Stimulated activated CD4-positive, alpha-beta T cell treated with anti-CD3 and anti-CD28 coated beads, Interleukin-2, amount 100 ng/mL, for 4 hours (primary cell): ENCODE results near the gene SPG11.
"Not testable (repeated sequence)": the region's sequence is repeated elsewhere in the genome, so short reads cannot be mapped to it uniquely, and the experiment has no call there.

Experiments used
- DNase-seq: peaks from one replicate; pipeline ENCODE4 v3.0.0-alpha.2; 2020; ENCODE audit warnings: low read depth

Gene SPG11

DNA sequence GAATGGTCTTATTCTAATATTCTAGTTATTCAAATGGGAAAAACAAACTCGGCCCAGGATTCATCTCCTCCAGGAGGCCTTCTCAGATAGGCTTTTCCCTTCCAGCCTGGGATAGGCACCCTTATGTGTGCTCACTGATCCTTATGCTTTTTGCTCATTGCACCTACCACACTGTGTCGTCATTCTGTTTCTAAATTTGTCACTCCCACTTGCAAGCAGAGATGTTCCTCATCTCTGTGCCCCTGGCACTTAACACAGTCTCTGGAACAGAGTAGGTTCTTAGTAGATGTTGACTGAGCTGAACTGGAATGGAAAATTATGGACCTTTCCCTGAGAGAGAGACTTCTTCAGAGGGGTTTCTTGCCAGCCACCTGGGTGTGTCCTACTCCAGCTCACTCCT, 18.7 kb upstream of the SPG11 start:
- DNase-seq = no peak

DNA sequence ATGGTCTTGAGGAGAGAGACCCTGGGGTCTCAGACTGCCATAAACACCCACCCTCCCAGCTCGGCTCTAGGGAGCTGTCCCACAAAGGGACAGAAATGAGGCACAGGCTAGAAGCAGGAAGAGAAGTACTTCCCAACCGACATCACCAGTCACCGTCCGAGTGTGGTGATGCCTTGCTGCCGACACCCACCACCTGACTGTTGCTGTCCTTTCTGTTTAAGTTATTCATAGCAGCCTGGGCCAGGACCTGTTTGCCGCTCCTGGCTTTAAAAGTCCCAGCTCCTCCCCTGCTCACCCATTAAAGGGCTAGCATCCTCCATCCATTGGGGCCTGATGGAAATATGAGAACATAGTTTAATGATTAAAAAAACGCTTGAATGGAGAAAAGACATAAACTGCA, 13.2 kb upstream of the SPG11 start:
- DNase-seq = no peak

DNA sequence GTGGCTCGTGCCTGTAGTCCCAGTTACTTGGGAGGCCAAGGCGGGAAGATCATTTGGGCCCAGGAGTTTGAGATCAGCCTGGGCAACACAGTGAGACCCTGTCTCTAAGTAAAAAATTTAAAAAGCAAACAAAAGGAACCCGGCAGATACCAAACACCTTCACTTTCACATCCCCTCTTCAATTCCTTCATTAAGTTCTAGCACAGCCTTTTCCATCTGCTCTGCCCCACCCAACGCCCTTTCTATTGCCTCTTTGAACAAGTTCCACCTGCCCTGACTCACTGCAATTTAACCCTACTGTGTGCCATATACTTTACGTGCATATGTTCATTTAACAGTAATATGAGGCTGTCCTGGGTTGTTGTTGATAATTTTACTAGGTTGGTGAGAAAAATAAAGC, 12.4 kb upstream of the SPG11 start:
- no peak for DNase-seq

DNA sequence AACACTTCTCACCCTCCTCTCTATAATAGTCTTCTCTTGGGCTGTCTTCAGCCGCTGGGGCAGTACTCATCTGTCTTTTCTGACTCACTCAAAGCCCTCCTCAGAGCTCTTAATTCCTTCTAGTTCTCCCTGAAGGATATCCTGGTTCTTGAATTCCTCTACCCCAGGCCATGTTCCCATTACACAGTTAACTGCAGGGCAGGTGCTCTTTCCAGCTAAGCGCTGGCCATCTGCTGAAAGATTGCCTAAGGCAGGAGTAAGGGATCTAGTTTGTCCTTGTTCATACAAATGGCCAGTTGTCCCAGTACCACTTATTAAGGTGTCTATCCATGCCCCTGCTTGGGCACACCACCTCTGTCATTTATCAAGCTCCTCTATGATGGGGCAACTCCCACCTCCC, 10.2 kb upstream of the SPG11 start:
- DNase-seq = no peak

DNA sequence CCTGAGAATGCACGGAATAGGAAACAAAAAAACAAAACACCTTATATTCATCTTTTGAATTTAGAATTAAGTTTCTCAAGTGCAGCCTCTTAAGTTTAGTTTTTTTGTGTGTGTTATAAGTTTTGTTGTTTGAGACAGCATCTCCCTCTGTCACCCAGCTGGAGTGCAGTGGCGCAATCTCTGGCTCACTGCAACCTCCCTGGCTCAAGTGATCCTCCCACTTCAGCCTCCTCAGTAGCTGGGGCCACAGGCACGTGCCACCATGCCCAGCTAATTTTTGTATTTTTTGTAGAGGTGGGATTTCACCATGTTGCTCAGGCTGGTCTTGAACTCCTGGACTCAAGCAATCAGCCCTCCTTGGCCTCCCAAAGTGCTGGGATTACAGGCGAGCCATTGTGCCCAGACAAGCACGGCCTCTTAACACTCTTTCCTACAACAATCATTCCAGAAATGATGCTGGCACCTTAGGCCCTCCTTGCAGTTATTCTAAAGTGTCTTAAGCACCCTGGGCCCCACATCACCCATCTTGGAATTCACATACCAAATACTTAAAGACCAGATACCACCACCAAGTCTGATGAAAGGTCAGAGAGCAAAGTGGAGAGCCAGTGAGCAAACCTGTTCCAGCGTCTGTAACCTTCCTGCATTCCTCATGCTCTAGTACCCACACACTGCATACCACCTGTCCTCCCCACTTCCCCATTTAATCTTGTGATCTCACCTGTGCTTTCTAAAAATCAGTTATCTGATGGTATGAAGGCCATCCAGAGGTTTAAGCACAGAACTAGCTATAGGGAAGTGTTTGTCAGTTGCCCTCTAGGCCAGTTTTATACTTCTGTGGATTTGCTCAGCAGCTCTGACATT, 6.9 kb upstream of the SPG11 start:
- DNase-seq = no peak

DNA sequence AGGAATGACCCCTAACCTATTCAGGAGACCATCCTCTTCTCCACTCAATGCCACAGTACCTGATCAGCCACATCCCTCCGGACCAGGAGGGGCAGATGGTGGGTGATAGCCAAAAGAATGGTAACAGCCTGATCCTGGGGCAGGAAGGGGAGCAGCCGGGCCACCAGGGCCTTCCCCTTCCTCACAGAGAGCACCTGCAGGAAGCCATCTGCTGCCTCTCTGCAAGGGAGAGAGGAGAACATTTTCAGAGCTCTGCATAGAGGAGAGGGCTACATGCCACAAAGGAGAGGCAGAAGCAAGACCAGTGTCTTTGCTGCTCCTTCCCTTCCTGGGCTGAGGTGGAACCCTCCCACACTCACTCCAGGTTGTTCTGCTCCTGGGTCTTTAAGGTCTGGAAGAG, 5.5 kb upstream of the SPG11 start:
- no peak for DNase-seq

DNA sequence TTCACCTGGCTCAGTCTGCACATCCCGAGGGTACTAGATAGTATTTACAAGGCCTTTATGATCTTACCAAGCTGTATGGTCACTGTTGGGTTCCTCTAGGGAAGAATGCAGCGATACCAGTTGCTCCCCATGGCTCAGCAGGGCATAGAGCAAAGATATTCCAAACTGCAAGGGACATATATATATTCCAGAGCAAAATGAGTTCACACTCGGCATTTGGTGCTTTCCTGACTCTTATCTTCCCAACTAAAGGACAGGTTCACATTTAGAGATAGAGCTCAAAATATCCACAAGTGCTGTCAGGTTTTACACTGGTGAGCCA, 3.5 kb upstream of the SPG11 start:
- DNase-seq = no peak

DNA sequence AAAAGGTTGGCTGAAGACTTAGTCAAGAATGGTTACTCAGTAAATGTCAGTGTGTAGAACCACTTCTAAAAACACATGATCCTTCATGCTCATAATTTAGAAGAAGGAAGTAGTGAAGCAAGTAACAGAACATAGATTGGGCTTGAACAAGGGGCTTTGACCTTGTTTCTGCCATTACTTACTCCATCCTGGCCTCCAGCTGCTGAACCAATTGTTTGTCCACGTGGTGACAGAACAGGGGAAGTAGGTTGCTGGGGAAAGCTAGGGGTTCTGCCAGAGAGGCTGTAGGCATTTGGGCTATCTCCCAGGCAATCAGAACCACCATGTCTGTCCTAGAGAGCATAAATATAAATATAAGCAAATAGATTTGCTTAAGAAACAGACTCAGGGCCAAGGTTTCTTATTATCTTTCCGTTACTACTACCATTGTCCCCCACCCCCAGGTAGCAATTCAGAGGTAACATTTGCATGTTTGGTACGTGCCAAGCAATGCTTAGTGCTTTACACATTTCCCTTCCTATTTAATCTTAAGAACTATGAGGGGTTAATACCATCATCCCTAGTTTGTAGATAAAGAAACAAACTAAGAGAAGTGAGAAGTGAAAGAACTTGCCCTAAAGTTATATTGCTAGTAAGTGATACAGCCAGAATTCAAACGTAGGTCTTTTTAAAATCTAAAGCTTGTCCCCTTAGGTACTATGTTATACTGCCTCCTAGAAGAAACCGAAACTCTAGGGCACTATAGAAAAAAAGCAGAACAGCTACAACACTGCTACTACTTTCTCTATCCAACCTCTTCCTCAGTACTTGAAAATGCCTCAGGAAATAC, 3.0 kb upstream of the SPG11 start:
- no peak for DNase-seq

DNA sequence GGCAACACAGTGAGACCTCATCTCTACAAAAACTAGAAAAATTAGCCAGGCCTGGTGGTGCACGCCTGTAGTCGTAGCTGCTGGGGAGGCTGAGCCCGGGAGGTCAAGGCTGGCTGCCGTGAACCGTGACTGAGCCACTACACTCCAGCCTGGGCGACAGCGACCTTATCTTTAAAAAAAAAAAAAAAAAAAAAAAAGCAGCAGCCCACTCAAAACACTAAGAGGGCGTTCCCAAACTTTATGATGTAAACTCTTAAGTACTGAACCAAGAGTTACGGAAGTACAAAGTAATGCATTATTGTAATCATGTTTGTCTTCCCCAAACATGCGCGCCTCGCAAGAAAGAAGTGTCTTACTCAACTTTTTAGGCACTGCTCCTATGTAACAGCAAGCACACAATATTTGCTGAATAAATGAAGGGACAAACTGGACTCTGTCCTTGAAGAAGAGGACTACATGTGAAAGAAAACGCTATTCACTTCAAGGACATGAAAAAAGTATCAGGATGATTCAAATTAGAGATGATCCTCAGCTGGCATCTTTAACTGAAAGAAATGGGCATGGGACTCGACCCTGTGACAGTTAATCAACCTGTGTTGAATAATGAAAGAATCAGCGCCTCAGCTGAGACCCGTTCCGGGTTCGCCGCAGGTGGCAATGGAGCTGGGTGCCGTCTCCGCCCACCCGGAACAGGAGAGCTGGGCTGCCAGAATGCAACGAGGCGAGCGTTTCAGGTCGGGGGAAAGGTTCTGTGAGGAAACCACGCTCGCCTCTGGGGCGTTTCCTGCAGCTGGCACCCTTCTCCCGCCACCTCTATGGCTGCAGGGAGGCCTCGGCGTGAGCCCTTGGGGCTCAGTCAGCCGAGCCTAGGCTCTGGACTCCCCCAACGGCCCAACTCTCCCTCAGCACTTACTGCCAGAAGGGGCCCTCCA, 718 bp downstream of the SPG11 start:
- peak; percentile 78 for DNase-seq

DNA sequence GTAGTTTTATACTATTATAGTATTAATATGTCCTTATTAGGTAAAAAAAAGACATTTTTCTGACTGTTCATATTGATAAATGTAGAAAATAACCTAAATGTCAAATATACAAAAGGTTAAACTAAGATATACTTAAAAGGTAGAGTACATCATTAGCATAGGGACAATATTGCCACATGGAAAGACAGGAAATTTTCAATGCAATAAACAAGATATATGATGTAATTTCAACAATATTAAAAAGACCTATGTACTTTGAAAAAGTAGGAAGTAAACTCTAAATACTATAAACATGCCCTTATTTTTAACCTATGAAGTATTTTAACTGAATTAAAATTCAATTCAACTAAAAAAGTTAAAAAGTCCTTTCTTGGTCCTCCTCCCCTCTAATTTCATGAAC, 1.9 kb downstream of the SPG11 start:
- DNase-seq = no peak

DNA sequence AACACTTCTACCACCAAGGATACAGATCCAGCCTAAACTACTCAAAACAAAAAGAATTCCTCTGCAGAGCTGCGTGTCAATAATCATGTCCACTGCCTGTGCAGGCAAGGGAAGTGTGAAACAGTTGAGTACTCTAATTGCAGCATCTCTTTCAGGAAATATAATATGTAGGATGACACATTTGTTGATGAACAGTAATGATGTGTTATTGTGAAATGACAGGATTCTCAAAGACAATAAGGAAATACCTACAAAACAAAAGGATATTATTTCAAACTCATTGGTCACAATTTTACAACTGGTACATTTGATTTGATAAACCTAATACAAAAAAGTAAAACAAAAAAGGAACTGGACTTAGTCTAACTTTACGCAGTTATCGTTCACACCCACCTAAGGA, 4.4 kb downstream of the SPG11 start:
- DNase-seq = no peak

DNA sequence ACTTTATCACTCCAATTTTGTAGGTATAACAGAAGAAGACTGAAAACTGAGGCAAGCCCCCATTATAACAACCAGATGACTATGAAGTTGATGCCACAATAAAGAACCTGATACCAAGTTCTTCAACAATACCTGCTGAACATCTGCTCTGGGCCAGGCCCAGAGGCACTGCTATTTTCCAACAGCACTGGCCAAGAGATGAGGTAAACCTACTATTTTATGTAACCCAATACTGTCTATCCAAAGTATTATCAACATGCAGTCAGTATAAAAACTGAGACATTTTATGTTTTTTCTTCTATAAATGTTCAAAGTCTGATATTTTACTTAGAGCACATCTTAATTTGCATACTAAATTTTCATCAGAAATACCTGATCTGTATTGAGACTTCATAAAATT, 6.1 kb downstream of the SPG11 start:
- DNase-seq = no peak

DNA sequence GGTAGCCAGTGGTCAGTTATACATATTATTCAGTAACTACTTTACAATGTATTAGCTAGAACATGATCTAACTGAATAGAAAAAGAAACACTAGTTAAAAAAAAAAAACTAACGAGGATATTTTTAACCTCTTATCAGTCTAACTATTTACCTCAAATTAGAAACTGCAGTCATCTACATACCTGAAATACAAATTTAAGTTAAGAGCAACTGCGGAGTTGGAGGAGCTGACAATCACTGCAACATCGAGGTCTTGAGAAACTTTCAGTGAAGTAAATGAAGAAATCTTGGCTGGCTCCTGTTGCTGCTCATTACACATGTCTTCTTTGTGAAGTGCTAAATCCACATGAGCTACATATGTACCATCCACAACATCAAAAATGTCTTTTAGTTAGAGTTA, 6.5 kb downstream of the SPG11 start:
- no peak for DNase-seq

DNA sequence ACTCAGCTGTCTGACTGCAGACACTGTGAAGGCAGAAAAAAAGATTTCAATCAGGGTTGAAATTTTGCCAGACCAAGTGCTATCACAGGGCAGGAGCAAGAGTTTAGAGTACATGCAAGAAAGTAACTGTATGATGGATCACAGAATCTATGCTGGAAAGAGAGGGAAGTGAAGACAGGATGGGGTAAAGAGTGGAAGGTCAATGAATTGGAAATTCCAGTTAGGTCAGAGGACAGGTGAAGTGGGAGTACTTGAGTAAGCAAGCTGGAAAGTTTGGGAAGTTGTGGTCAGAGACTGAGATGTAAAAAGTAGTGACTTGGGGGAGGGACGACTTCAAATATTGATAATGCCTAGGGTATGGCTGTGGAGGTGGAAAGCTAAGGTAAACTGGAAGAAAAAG, 7.2 kb downstream of the SPG11 start:
- DNase-seq = no peak

DNA sequence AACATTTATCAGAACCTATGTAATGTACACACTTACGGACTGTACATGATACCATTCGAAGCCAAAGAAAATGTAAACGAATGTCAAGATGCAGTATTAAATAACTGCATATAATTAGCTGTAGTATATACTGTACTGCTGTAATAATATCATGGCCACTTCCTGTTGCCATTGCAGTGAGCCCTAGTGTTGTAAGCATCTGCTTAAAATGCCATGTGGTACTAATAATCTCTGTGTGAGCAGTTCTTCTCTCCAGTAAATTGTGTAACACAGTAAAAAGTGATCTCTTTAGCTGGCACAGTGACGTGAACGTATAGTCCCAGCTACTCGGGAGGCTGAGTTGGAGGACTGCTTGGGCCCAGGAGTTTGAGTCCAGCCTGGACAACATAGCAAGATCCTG, 8.6 kb downstream of the SPG11 start:
- no peak for DNase-seq

DNA sequence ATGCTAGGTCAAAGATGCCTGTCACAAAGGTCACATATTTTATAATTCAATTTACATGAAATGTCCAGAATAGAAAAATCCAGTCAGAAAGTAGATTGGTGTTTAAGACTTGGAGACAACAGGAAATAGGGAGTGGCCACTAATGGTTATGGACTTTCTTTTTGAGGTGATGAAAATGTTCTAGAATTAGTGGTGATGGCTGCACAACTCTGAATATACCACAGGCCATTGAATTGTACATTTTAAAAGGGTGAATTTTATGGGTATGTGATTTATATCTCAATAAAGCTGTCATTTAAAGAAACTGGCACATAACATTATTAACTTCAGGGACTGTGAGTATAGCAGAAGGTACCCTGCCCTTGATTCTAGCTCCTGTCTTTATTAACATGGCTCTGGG, 15.8 kb downstream of the SPG11 start:
- DNase-seq = no peak

DNA sequence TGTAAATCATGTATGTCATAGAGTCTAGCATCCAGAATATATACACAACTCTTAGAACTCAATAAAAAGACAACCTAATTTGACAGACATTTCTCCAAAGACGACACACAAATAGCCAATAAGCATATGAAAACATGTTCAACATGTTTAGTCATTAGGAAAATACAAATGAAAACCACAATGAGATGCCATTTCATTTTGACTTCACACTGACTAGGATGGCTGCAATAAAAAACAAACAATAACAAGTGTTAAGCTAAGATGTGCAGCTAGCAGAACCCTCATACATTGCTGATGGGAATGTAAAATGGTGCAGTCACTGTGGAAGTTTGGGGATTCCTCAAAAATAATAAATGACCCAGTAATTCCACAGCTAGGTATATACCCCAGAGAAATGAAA, 16.4 kb downstream of the SPG11 start:
- no peak for DNase-seq

DNA sequence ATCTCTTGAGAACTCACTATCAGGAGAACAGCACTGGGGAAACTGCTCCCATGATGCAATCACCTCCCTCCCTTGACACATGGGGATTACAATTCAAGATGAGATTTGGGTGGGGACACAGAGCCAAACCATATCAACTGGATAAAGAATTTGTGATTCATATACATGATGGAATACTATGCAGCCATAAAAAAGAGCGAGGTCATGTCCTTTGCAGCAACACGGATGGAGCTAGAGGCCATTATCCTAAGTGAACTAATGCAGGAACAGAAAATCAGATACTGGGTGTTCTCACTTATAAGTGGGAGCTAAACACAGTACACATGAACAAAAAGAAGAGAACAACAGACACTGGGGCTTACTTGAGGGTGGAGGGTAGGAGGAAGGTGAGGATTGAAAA, 17.0 kb downstream of the SPG11 start:
- DNase-seq = no peak

DNA sequence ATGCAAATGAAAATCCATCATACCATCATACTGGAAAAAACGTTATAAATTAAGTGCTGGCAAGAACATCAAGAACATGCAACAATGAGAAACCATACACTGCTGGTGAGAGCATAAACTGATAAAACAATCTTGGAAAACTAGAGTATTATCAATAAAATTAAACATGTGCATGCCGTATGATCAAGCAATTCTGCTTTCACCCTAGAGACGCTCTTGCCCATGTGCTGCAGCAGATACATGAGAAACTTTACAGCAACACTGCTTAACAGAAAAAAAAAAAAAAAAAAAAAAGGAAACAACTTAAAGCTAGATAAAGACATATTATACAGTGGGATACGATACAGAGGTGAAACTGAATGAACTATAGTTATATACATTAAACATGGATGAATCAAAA, 21.8 kb downstream of the SPG11 start:
- no peak for DNase-seq

DNA sequence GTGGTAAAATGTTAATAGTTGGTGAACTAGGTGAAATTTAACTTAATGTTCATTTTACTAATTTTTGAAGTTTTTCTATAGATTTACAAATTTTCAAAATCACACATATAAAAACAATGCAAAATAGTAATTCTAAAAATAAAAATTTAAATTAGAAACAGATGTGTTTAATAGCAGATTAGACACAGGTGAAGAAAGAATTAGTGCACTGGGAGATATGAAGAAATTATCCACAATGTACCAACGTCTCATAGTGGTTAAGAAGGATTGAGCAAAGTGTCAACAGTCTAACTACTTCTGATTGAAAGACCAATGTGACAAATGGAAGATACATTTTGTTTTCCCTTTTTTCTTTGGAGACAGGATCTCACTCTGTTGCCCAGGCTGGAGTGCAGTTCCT, 26.5 kb downstream of the SPG11 start:
- no peak for DNase-seq

DNA sequence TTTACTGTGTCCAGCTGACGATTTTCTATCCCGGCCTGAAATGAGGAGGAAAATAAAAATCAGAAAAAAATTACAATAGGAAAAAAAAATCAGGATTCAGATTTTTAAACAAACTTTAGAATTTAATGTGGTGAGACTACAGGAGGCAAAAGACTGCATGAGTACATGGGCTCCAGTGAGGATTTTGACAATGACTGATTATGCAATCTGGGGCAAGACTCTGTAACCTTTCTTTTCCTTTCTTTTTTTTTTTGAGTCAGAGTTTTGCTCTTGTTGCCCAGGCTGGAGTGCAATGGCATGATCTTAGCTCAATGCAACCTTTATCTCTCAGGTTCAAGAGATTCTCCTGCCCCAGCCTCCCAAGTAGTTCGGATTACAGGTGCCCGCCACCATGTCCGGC, 29.9 kb downstream of the SPG11 start:
- DNase-seq = no peak

DNA sequence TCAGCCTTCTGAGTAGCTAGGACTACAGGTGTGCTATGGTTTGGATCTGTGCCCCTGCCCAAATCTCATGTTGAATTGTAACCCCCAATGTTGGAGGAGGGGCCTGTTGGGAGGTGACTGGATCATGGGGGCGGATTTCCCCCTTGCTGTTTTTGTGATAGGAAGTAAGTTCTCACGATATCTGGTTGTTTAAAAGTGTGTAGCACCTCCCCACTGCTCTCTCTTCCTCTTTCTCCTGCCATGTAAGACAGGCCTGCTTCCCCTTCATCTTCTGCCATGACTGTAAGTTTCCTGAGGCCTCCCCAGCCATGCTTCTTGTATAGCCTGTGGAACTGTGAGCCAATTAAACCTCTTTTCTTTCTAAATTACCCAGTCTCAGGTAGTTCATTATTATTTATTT, 38.2 kb downstream of the SPG11 start:
- DNase-seq = not testable (repeated sequence)

DNA sequence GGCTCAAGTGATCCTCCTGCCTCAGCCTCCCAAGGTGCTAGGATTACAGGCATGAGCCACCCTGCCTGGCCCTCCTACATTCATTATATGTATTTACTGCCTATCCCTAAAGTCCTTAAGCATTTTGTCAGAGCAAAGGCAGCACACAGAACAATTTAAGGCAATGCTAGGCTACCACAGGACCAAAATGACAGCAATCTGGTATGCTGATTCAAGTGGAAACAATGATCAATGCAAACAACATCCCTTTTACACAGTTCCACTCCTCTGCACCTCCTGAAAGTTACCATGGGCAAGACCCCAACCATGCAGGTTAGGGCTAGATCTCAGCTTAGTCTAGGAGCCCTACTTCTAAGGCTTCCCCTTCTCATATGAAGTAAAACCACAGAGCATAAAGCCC, 40.3 kb downstream of the SPG11 start:
- no peak for DNase-seq
